ENCODE data around the gene AKIRIN1.
"Not testable (repeated sequence)": the region's sequence is repeated elsewhere in the genome, so short reads cannot be mapped to it uniquely, and the experiment has no call there.

The AKIRIN1 gene

GRCh38 chr1:39046613-39047210 lies 55.6 kb downstream of the AKIRIN1 start:
- no peak for DNase-seq

GRCh38 chr1:39047374-39048229 lies 56.5 kb downstream of the AKIRIN1 start:
- DNase-seq, result no peak

- no peak for DNase-seq
Measured at GRCh38 chr1:39048745-39049370, 57.8 kb downstream of the AKIRIN1 start.

DNA sequence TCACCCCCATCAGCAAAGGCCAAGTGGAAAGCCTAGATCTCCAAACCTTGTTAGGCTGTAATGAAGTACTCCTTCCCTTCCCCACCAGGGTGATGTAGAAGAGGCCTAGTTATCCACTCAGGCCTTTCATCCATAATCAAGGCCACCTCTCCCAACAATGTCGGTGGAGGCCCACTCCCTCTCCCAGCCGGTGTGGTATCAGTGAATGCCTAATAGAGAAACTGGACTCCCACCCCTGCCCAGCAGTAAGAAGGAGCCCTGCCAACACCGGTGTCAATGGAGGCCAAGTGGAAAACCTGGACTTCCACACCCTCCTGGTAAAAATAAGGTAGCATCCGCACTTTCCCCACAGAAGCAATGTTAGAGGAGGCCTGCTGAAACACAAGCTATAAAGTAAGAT lies 58.9 kb downstream of the AKIRIN1 start:
- no peak for DNase-seq

- DNase-seq, result not testable (repeated sequence)
Measured at GRCh38 chr1:39051193-39051850, 60.2 kb downstream of the AKIRIN1 start.

DNA sequence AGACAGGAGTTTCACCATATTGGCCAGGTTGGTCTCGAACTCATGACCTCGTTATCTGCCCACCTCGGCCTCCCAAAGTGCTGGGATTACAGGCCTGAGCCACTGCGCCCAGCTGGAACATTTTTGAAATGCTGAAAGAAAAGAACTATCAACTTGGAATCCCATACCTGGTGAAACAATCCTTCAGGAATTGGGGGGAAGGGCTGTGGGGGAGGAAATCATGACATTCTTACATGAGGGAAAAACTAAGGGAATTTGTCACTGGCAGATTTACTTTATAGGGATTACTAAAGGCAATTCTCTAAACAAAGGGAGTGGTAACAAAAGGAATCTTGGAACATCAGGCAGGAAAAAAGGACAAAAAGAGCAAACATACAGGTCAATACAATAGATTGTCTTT lies 60.9 kb downstream of the AKIRIN1 start:
- DNase-seq, result no peak

- DNase-seq, result not testable (repeated sequence)
Measured at GRCh38 chr1:39055213-39055710, 64.2 kb downstream of the AKIRIN1 start.

All from RPMI8226 (cell line).